ENCODE data around the gene CNDP2.

The CNDP2 gene

GRCh38 chr18:74573053-74573452 lies 76.9 kb downstream of the CNDP2 start:
- no peak for TF ChIP-seq ZFX (IDR thresholded peaks at IDR 0.05)
- TF ChIP-seq CTCF (conservative IDR thresholded peaks at IDR 0.05), result no peak
- H3K27ac ChIP-seq, result no peak overlapping the region

Measured in C4-2B (cell line).